Dermis microvascular lymphatic vessel endothelial cell (primary cell): ENCODE data around the gene LPAR1. TPM values are rescaled to one million over a fixed set of nuclear protein-coding genes. Genes with fewer than 3 reads are reported as not detected.
"Not testable (repeated sequence)": the region's sequence is repeated elsewhere in the genome, so short reads cannot be mapped to it uniquely, and the experiment has no call there.

Experiments
- DNase-seq, 2 donors: peaks; one replicate each; pipeline versions ENCODE4 v3.0.0 to v3.0.0-alpha.2; 2010; ENCODE audit warnings: low read depth in 2 of 2
- total RNA-seq: library from RNA; depleted of rRNA; stranded (reverse); fragments of >200 nt; gene quantifications from 2 replicates; pipeline ENCODE4 v1.2.1, GENCODE V29; 2014

The LPAR1 gene
- total RNA-seq, 1 donor from 2014 or later: not detected

GRCh38 chr9:110825129-110825528 lies 213.1 kb downstream of the LPAR1 start:
- not testable (repeated sequence) for DNase-seq
